Stimulated activated CD4-positive, alpha-beta T cell treated with anti-CD3 and anti-CD28 coated beads, Interleukin-1b, Interleukin-23, amount 100 ng/mL, for 48 hours (primary cell): ENCODE data around the gene ZSCAN31.
"Not testable (repeated sequence)": the region's sequence is repeated elsewhere in the genome, so short reads cannot be mapped to it uniquely, and the experiment has no call there.

Source experiments
- DNase-seq: peaks from one replicate; pipeline ENCODE4 v3.0.0-alpha.2; 2020

Gene ZSCAN31

GRCh38 chr6:28351493-28351925, 15.6 kb upstream of the ZSCAN31 start:
- no peak for DNase-seq

GRCh38 chr6:28351087-28351486, 15.1 kb upstream of the ZSCAN31 start:
- no peak for DNase-seq

DNA sequence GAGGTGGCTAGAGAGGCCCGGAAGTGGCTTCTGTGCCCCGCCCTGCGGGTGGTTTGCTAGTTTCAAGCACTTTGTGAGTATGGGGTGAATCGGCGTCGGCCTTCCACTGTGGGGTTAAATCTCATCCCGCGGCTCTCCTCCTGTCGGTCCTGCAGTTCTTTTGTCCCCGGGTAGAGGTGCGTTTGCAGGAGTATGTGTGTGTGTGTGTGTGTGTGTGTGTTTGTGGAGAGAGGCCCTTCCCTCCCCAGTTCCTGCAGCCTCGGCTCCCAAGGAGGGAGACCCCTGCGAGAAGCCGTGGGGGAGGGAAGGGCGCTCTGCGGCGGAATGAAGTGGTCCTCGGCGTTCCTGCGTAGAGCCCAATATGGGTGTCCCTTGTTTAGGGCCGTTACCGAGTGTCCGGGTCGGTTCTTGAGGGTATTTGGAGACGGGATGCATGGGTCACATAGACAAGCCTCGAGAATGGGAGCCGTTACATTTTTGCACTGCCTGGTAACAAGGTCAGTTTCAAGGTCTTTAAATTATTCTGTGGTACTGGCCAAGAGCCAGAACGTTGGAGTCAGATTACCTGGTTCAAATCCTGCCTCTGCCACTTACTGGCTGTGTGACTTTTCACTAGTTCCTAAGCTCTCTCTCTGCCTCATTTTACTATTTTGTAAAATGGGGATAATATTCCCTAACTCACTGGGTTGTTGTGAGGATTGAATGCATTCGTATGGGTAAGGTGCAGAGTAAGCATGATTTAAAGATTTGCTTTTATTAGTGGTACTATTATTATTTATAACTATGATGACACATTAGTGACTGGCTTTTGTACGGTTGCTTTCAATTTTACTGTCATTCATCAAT, 14.2 kb upstream of the ZSCAN31 start, which contains the start of gene ZKSCAN3:
Gene ZKSCAN3, plus strand, starts transcription at position 56 of the 846 bp plus-strand sequence. CDS start 9,640 bp downstream, outside the sequence.
- DNase-seq = peak; percentile 89

- no peak for DNase-seq
Measured at GRCh38 chr6:28349344-28349891, 13.5 kb upstream of the ZSCAN31 start.

DNA sequence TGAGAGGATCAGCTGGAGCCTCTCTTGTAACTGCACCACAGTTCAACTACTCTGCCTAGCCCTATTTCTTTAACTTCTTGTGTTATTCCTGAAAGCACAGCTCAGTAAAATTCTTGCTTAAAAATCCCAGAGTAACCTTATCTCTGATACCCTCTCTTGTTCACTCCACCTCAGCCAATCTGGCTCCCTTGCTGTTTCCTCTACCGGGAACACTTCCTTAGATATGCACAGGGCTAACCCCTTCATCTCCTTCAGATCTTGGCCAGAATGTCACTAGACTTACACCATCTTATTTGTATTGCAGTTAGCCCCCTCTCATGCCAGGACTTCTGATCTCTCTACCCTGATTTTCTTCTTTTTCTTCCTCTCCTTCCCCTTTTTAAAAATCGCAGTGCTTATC, 11.2 kb upstream of the ZSCAN31 start:
- no peak for DNase-seq

GRCh38 chr6:28345201-28345600, 9.3 kb upstream of the ZSCAN31 start:
- DNase-seq = no peak

DNA sequence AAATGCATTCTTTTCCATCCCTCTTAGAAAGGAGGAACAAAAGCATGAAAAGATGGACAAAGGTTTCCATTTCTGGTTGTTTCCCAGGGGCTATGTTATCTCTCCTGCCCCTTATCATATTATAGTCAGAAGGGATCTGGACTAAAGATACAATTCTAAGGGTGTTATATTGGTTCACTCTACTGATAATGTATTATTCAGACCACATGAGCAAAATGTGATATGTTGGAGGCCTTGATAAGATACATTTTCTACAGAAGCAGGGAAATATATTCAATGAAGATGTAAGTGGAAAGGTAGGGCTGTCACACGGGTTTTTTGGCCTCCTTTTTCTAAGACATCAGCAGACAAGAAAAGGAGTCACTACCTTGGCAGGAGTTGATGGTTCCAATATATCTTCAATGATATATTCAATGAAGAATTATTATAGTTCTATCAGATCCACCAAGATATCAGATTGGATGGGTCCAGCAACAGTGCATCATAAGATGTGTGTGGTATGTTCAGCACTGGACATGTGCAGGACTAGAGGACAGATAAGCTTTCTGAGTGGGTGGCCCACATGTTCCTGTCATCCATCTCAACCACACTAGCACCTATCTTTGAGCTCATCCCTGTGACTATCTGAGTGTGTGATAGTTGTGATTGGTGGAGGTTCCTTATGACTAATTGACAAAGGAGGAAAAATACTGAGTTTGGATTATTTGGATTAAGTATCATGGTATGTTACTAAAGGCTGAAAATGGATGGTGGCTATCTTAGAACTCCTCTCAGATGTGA, 8.1 kb upstream of the ZSCAN31 start:
- DNase-seq = no peak

- no peak for DNase-seq
Measured at GRCh38 chr6:28340310-28341095, 4.6 kb upstream of the ZSCAN31 start.

GRCh38 chr6:28337121-28337520, 1.2 kb upstream of the ZSCAN31 start:
- no peak for DNase-seq

GRCh38 chr6:28336284-28337120, 554 bp upstream of the ZSCAN31 start:
- DNase-seq = peak; percentile 12

DNA sequence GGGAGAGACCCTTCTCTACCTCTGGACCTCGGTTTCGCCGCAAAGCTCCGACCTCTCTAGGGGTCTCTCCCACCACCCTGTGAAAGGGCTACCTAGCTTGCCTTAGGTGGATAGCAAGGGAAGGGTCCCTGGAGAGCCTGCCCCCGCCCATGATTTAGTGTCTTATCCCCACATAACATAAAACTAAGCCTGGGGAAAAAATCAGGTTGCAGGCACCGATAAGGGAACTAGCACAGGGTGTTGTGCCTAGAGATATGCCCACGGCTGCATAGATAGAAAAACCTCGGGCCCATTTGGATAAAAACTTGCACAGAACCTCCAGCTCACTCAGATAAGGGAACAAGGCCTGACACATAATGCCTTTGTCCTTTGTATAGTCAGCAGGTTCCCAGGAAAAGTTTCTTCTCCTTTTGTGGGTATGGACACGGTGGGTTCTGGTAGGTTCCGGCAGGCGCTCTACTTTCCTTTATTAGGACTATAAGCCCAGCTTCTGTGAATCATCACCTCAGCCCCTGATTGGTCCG, 846 bp downstream of the ZSCAN31 start:
- DNase-seq = no peak

DNA sequence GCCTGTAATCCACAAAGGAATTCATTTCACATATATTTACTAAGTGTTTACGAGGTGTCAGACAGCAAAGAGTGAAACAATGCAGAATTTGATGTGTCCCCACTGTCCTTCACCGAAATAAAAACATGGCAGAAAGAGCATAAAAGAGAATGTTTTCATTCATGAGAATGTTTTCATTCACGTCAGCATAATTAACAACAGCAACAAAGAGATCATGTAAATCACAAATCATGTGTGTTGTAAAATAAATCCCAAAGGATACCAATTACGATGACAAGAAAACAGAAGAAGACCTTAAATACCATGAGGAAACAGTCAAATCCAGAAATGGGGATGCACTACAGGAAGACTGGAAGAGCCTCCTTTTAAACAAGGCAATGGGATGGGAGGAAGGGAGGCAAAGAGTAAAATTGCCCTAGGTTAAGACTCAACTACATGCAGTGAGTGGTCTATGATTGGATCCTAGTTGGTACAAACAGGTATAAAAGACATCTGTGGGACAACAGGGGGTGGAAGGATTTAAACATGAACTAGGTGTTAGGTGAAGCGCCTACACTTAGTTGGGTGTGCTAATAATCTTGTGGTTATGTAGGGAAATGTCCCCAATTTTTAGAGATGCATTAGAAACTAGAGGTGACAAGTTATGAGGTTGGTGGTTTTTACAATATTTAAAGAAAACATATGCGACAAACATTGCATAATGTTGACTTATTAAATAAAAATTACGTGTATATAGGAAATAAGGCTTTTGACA, 1.5 kb downstream of the ZSCAN31 start:
- DNase-seq = no peak

DNA sequence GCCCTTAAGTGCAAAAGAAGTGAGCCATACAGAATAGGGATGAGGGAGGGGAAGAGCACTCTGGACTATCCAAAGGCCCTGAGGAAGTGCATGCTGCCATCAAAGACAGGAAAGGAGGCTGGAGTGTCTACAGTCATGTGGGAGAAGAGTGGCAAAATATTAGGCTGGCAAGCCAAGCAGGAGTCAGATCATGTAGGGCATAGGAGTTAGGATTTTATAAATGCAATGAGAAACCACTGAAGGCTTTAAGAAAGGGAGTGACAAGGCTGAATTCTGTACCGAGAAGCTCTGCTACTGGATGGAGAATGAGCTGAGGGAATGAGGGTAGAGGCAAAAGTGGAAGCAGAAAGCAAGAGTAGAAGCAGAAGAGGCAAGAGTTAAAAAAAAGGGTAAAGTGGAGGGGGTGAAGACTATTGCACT, 2.3 kb downstream of the ZSCAN31 start:
- DNase-seq = no peak

- DNase-seq = no peak
Measured at GRCh38 chr6:28333047-28333446, 2.9 kb downstream of the ZSCAN31 start.

- no peak for DNase-seq
Measured at GRCh38 chr6:28330041-28330440, 5.9 kb downstream of the ZSCAN31 start.

- DNase-seq = no peak
Measured at GRCh38 chr6:28326371-28326948, 9.5 kb downstream of the ZSCAN31 start.

DNA sequence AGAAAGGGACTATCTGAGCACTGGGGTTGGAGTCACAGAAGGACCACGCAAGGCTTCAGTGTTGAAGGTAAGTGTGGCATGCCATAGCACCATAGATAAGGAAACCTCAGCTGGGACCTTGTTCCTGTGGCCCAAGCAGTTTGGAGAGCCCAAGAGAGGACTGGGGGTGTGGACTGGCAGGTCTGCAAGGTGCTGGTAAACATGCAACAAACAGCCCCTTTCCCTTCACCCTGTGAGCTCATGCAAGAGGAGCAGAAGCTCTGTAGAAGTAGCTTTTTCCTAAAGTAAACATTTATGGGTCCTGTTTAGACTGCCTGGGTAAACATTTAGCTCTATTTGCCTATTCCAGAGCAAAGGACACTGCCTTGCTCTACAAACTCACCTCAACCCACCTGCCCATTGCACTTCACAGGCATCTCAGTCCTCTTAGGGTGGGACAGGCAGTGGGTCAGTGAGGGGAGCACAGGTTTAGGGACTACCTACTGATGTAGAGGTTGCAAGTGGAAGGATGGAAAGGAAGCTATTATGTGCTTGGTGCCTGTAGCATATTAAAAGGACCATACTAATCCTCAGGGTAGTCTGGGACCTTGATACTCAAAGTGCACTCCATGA, 12.0 kb downstream of the ZSCAN31 start:
- no peak for DNase-seq

GRCh38 chr6:28322661-28323060, 13.3 kb downstream of the ZSCAN31 start:
- no peak for DNase-seq

GRCh38 chr6:28317866-28318265, 18.1 kb downstream of the ZSCAN31 start:
- DNase-seq = not testable (repeated sequence)

DNA sequence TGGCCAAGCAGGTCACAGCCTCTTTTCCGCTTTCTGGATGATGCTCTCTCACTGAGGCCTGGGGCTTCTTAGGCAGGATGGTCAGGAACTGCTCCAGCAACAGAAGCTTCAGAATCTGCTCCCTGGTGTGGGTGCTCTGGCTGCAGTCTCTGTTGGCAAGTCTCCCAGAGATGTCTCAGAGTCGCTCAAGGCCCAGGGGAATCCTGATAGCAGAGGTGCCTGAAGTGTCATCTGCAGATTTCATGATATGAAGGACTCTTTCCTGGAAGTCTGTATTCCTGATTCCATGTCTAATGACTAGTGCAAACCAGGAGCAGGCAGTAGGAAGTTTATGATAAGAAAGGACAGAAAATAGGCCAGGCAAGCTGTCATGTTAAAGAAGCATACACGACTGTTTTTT, 20.3 kb downstream of the ZSCAN31 start:
- DNase-seq = no peak
